Activated CD8-positive, alpha-beta memory T cell treated with anti-CD3 and anti-CD28 coated beads for 48 hours (primary cell): ENCODE data around the gene CYB5B.
"Not testable (repeated sequence)": the region's sequence is repeated elsewhere in the genome, so short reads cannot be mapped to it uniquely, and the experiment has no call there.

ENCODE experiments used
- DNase-seq, 3 experiments: peaks; one replicate each; pipeline ENCODE4 v3.0.0-alpha.2; 2020; ENCODE audit warnings: low read depth in 2 of 3, low spot score in 2 of 3

The CYB5B gene

DNA sequence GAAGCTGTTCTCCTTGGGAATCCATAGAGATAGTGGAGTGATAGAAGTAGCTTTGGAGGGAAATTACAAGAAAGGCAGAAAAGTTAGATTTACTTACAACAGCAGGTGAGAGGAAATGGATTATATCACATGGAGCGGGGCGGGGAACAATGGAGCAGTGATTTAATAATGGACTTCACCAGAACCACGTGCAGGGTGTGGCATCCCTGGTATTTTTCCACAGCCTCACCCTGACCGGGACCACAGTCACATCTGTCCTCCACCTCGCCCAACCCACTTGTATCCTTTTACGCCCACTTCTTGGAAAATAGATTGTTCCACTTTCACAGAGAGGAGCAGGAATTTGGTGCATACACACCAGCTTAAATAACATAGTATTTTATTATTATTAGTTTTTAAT lies 15.9 kb upstream of the CYB5B start:
- no peak for DNase-seq

DNA sequence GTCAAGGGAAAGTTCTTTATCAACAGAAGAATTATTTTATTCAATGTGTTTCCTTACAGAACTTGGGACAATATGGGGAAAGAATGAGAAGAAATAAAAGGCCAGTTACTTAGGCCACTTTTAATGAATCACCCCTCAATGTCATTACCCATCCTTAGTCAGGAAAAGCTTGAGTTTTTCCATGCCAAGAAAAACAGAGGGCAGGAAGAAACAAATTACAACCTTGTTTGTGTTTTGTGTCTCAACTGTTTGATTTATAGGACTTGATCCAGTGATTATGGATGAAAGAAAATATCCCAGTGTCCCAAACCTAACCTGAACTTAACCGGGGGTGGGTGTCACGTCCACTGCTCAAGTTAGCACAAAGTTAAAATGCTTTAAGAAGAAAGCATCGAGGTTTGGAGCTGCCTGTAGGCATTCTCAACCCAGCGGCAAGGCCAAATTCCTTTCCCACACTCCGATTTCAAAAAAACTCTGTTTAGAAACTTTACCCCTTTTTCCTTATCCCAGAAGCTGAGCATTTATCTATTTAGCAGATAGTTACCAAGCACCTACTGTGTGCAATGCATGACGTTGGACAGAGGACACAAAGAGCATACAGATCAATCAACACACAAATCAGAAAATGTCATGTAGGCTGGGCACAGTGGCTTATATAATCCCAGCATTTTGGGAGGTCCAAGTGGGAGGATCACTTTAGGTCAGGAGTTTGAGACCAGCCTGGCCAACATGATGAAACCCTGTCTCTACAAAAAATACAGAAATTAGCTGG lies 14.0 kb upstream of the CYB5B start:
- DNase-seq, result no peak

DNA sequence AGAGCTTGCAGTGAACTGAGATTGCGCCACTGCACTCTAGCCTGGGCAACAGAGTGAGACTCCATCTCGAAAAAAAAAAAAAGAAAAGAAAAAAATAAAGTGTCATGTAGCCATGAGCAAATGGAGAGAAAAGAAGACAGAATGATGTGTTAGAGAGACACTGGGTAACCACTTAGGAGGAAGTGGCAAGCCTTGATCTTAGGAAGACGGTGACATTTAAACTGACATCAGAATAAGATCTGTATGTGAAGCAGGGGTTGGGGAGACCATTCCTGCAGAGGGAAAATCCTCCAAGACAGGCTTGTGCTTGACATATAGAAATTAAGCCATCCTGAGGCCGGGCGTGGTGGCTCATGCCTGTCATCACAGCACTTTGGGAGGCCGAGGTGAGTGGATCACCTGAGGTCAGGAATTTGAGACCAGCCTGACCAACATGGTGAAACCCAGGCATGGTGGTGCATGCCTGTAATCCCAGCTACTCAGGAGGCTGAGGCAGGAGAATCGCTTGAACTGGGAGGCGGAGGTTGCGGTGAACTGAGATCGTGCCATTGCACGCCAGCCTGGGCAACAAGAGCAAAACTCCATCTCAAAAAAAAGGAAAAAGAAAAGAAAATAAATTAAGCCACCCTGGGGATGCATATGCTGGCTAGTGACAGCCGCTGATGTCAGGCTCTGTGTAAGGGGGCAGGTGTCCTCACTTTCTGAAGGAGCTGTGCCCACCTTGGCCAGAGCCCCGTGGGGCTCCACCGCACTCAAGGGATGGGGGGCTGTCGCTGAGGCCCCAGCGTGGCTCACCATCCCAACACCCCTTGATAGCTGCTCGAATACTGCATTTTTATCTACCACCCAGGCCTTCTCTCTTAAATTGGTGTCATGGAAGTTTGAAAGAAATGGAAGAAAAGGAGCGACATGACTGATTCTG lies 13.1 kb upstream of the CYB5B start:
- DNase-seq, result no peak

DNA sequence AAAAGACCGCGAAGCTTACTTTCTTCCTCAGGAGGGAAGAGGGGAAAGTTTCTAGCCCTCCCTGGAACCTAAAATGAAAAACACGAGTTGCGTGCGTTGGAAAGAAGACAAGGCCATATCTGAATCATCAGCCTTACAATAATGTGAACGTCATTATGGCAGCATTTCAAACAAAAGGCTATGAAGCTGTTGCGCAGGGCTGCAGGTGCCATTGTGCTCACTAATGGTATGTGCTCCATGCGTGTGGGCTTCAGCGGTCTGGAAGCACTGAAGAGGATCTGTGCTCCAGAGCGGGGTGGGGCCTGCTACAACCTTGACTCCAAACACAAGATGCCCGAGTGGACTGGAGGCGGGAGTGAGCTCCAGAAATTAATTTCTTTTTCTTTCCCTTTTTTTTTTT lies 12.1 kb upstream of the CYB5B start:
- no peak for DNase-seq

DNA sequence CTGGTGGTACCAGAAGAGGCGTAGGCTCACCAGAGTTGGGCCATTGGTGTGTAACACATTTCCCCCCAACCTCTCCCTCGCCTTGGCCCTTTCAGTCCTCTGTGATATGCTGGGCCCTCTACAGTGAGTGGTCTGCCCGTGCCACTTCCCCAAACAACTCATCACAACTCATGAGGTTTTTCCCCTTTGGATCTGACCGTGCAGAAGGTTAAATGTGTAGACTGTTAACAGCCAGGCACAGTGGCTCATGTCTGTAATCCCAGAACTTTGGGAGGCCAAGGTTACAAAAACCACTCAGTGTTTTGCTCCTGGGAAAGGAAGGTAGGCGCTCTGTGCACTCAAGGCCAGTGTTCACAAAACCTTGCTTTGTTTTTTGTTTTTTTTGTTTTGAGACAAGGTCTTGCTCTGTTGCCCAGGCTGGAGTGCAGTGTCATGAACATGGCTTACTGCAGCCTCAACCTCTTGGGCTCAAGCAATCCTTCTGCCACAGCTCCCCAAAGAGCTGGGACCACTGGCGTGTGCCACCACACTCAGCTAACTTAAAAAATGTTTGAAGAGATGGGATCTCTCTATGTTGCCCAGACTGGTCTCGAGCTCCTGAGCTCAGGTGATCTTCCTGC lies 11.3 kb upstream of the CYB5B start:
- DNase-seq, result no peak

DNA sequence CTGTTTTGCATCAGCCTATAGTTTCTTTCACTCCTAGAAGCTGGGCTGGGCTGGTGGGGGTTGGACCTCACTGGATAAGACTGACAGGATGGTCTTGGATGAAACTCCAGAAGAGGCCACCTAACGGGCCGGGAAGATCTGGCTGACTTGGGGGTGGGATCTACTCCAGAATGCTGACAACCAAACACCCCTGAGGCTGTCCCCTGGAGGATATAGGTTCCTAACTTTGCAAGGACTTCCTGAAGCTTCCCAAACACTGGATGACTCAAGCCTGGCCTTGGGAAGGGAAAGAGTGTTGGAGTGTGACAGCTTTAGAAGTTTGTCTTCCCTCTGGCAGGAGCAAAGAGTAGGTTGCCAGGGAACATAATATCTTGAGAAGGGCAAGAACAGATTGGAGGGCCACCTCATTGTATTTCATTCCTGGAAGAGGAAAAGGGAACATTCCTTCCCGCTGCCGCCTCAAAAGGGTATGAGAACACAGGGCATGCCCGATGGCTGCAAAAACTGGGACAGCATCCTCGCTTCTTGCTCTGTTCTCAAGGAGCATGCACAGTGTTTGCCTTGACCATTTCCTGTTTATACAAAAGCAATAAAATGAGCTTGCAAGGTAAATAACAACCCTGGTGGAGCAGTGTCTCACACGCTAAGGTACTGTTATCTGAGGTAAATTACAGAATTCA lies 6.8 kb upstream of the CYB5B start:
- DNase-seq, result no peak

DNA sequence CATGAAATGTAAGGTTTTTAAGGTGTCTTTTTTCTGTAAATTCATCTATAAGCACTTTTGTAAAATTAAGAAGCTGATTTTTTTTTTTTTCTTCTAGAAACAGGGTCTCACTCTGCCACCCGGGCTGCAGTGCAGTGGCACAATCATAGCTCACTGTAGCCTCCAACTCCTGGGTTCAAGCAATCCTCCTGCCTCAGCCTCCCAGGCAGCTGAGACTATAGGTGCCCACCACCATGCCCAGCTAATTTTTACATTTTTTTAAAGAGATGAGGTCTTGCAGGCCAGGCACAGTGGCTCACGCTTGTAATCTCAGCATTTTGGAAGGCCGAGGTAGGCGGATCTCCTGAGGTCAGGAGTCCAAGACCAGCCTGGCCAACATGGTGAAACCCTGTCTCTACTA lies 4.5 kb upstream of the CYB5B start:
- DNase-seq, result no peak

DNA sequence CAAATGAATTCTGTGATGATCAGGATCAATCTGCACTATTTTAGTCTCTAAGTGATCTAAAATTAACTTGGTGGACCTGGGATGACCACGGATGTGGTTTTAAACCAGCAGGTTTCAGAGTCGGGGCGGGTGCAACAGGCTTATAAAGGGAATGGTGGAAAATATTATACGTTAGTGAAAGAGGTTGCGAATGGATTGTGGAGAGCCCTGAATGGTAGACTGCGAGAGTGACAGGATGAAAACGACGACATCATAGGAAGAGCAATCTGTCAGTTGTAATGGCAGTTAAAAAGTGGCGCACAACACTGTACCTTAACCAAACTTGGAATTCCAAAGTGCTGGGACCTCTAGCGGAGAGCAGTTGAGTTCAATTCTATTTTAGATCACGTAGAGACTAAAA lies 1.2 kb upstream of the CYB5B start:
- DNase-seq, result no peak

DNA sequence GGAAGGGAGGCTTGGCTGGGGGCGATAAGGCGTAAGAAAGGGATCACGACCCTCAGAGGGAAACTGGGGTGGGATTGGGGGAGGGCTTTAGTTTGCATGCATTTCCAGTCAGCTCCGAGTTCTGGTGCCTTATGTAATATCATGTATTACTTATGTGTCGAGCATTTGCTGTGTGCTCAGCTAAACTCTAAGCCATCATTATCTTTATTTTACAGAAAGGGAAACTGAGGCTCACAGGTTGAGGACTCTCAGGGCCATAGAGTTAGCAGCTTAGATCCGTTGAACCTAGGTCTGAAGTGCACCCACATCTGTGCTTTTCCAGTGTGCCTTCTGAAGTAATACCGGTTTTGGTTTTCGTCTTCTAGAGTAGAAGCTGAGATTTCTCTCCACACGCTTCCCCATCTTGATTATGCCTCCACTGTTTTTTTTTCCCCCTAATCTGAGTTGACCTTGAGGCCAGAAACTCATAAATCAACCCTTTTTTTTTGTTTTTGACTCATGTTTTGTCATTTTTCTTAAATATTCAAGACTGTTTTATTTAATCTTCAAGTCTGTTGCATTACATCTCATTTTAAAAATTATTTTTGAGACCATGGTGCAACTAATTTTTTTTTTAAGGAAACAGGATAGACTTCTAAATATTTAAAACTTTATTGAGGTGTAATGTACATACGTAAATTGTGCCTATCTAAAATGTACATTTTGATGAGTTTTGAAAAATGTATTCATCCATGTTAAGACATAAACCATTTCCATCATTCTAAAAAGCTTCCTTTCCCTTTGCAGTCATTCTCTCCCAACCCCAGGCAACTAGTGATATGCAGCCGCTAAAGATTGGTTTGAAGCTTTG lies 741 bp downstream of the CYB5B start:
- no peak for DNase-seq

DNA sequence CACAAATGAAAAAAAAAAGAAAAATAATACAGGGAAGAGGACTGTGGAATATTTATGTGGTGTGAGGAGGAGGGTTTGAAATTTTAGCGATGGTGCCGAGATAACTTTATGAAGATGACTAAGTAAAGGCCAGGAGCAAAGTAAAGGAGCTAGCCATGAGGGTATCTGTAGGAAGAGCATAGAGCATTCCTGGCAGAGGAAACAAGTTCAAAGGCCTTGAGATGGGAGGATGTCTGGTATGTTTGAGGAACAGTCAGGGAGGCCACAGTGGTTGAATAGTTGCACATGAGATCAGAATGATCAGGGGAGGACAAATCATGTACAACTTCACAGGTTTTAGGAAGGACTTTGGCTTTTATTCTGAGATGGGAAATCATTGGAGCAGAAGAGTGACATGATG lies 4.2 kb downstream of the CYB5B start:
- DNase-seq, result no peak

DNA sequence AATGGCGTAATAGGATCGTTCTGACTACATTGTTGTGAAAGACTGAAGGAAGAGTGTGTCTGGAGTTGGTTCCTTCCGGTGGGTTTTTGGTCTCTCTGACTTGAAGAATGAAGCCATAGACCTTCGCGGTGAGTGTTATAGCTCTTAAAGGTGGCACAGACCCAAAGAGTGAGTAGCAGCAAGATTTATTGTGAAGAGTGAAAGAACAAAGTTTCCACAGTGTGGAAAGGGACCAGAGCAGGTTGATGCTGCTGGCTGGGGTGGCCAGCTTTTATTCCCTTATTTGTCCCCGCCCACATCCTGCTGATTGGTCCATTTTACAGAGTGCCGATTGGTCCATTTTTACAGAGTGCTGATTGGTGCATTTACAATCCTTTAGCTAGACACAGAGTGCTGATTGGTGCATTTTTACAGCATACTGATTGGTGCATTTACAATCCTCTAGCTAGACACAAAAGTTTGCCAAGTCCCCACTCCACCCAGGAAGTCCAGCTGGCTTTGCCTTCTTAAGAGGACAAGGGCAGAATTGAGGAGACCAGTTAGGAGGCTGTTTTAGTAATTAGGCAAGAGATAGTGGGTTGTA lies 4.7 kb downstream of the CYB5B start:
- not testable (repeated sequence) for DNase-seq

DNA sequence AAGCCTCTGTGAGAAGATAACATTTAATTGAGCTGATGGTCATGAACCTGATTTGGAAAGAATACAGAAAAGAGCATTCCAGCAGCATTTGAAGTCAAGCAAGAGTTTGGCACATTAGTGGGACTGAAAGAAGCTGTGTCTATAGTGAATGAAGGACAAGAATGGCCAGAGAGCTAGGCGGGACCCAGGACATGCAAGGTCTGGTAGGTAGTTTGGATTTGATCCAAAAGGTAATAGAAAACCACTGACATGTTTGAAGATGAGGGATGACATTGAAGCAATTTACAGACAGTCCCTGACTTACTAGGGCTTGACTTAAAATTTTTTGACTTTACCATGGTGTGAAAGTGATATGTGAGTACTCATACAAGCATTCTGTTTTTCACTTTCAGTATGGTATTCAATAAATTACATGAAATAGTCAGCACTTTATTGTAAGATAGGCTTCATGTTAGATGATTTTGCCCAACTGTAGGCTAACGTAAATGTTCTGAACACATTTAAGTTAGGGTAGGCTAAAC lies 7.6 kb downstream of the CYB5B start:
- no peak for DNase-seq

DNA sequence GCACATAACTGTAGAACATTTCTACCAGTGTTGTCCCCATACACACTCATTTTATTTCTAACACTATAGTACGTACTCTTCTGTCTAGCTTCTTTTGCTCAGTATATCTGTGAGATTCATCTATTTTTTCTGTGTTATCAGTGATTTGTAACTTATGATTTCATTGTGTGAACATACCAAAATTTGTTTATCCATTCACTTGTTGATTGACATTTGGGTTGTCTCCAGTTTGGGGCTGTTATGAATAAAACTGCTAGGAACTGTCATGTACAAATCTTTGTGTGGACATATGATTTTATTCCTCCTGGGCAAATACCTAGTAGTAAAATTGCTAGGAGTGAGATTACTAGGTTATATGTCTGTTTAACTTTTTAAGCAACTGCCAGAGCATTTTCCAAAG lies 9.6 kb downstream of the CYB5B start:
- DNase-seq, result no peak

DNA sequence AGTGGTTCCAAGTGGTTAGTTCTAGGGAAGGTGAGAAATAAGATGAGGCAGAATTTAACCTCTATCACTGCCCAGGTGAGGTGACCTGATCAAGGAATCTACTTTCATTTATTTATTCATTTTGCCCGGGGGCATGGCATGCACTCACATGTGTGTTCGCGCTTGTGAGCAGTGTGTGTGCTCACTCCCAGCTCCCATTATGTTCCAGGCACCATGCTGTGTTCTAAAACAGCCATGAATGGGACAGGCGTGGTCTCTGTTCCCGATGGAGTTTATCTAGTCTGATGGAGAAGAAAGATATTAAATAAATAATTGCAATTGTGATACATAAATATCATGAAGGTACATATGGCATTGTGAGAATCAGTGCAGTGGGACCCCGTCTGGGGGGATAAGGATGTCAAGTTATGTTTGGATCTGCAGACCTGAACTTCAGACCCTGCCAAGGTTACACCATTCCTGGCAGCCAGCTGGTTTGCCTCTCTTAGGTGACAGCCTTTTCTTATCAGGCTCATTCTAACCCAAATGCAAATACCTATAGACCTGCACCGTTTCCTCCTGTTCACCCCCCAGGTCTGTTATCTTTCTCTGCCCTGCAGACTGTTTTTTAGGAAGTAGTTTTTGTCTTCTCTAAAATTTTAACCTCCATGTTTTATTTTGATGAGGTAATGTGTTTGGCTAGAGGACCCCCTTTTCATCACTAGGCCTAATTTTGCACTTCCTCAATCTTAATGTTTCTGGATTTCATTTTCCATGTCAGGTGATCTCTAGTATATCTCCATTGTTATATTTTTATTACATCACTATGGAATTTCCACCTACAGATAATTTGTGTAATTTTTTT lies 11.8 kb downstream of the CYB5B start:
- no peak for DNase-seq

DNA sequence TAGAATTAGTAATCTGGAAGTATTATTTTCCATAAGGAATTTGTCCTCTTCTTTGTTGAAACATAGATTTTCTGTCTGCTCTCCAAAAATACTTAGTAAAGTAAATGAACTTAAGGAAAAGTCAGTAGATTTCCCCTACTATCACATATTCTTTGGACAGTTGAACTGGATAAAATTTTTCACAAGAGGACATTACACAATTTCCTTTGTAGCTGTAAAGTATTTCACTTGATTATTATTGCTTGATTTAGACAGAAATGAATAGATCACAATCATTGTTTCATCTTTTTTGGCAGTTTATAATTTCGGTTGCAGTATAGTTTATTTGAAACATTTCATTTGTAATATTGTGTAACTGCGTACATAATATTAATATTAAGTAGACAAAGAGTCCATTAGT lies 12.5 kb downstream of the CYB5B start:
- DNase-seq, result no peak

DNA sequence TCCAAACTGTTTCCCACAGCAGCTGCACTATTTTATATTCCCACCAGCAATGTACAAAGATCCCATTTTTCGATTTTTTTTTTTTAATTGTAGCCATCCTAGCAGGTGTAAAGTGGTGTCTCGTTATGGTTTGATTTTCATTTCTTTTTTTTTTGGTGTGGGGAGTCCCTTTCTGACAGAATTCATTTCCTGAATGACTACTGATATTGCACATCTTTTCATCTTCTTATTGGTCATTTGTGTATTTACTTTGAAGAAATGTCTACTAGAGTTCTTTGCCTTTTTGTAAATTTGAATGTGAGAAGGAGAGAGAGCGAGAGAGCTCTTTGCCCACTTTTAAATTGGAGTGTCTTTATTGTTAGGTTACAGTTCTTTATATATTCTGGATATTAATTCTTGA lies 14.0 kb downstream of the CYB5B start:
- DNase-seq, result no peak

DNA sequence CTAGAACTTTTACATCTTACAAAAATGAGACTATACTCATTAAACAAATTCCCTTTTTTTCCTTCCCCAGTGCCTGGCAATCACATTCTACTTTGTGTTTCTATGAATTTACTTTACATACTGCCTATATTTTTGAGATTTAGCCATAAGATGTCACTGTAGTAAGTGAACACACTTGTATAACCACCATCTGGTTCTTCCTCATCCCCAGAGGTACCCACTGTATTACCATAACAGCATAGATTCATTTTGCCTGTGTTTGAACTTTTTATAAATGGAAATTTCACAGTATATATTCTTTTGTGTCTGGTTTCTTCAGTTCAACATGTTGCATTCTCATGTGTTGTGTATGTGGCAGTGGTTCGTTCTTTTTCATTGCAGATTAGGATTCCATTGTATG lies 15.8 kb downstream of the CYB5B start:
- no peak for DNase-seq

DNA sequence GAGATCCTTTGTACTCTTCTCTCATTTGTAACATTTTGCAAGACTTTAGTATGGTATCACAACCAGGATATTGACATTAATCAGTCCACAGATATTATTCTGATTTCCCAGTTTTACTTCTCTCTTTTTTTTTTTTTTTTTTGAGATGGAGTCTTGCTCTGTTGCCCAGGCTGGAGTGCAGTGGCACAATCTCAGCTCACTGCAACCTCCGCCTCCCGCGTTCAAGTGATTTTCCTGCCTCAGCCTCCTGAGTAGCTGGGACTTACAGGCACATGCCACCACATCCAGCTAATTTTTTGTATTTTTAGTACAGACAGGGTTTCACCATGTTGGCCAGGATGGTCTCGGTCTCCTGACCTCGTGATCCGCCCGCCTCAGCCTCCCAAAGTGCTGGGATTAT lies 16.6 kb downstream of the CYB5B start:
- not testable (repeated sequence) for DNase-seq
